GM18499 (cell line): Measurements from ENCODE around the gene DNAL4.

ENCODE experiments used
- ATAC-seq: cut with Tn5 transposase; IDR thresholded peaks from one replicate; pipeline ENCODE4 v1.9.1; 2021; ENCODE audit warnings: moderate number of reproducible peaks; ENCODE audit not compliant: insufficient read depth, unreplicated experiment

DNAL4 gene

GRCh38 chr22:38744981-38745380 is 49.0 kb downstream of the DNAL4 start:
- no peak for ATAC-seq

- ATAC-seq: no peak
Measured at GRCh38 chr22:38742176-38742942, 51.6 kb downstream of the DNAL4 start.

DNA sequence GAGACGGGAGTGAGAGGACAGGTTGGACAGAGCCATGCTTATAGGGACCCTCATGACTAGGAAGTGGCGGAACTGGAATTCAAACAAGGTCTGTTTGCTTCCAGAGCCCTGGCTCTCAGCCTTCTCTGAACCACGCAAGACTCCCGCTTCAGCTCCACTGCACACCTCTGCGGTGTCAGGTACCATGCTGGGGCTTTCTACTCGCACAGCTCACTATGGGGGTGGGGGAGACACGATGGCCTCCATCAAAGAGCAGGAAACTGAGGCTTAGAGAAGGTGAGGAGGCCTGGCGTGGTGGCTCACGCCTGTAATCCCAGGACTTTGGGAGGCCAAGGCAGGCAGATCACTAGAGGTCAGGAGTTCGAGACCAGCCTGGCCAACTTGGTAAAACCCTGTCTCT is 52.4 kb downstream of the DNAL4 start:
- ATAC-seq: no peak

- no peak for ATAC-seq
Measured at GRCh38 chr22:38741166-38741565, 52.8 kb downstream of the DNAL4 start.

- no peak for ATAC-seq
Measured at GRCh38 chr22:38740754-38741153, 53.2 kb downstream of the DNAL4 start.

GRCh38 chr22:38740116-38740723 is 53.7 kb downstream of the DNAL4 start:
- no peak for ATAC-seq

- no peak for ATAC-seq
Measured at GRCh38 chr22:38739300-38740055, 54.5 kb downstream of the DNAL4 start.

DNA sequence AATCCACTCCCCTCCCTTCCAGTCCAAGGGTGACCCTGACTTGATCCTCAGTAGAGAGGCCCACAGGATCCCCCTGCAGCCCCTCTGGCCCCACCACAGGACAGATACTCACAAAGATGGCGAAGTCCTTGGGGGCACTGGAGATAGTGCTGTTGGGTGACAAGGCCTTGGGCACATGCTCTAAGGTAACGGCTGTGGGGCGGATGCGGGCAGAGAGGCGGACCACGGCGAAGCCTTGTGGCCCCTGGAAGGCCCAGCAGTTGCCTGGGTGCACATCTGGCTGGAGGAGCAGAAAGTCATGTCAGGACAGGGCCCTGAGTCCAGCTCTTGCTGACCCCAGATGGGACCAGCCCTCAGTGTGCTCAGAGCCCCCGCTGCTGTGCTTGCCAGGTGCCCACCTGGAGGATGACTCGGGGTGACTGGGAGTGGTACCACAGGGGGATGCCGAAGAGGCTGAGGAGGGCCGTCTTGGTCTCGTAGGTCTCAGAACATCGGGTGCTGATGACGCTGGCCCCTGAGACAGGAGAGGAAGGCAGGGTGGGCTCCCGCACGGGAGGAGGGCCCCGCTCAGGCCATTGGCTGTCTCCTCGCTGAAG is 55.4 kb downstream of the DNAL4 start:
- ATAC-seq: no peak

DNA sequence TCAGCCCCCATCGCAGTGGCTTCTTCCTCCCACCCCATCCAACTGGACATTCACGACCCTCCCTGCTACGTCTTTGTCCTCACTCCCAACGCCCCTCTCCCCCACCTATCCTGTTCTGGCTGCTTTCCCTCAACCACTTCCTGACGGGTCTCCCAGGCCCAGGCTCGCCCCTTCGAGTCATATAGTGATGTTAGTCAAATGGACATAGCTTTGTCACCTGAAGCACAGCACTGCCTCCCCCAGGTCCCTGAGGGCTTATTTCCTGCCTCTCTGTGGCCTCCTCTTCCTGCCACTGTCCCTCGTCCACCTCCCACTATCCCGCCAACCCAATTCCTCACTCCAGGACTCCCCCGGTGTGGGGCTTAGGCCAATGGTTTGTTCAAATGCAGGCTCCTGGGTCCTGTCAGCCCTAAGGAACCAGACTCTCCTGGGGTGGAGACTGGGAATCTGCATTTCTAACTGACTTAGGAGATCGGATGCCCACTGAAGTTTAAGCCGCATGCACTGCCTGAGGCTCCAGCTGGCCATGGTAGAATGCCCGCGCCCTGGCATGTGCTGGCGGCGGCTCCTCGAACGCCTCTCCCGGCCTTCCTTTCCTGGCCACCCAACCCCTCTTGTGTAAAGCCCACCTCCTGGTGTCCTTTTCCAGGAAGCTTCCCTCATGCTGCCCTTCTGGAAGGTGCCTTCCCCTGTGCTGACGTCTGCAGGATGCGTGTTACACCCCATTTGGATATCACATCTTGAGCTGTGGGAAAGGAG is 56.5 kb downstream of the DNAL4 start:
- no peak for ATAC-seq

DNA sequence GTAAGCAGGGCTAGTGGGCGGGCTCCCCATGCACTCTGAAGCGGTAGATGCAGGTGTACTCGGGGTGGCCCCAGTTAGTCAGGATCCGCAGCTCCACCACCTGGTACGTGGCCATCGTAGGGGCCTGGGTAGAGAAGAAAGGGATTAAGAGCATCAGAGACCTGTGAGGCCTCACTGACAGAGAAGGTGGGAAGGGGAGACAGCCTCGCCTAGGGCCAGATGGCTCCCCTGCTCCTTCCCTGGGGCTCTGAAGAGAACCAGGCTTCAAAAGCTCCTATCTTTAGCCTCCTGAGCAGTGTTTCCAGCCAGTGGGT is 57.7 kb downstream of the DNAL4 start:
- ATAC-seq: no peak

- ATAC-seq: no peak
Measured at GRCh38 chr22:38735465-38736256, 58.3 kb downstream of the DNAL4 start.

GRCh38 chr22:38735126-38735464 is 58.8 kb downstream of the DNAL4 start:
- ATAC-seq: no peak

GRCh38 chr22:38734421-38735100 is 59.4 kb downstream of the DNAL4 start:
- ATAC-seq: no peak

DNA sequence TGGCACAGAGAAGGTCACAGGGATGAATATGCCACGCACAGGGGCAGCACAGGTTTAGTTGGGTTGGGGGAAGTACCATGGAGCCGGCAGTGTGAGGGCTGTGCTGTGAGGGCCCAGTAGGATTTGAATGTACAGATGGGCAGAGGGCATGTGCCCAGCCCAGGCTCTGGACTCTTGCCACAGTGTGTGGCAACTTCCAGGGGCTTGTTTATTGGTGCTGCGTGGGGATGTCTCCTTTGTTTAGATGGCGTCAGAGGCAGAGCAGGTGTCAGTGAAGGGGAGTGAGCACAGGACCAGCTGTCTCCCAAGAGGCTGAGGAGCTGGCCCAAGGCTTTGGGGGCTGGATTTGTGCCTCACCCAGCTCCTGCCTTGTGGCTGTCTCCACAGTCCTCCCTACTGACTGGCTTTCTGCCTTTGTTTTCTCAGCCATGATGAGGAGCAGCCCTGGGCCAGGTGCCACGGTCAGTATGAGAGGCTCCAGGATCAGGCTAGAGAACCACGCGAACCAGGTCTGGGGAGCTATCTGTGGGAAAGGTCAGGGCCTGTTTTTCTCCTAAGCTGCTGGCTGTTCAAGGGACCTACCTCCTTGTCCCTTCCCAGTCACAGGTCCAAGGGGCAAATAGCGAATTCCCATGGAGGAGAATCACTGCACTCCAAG is 60.1 kb downstream of the DNAL4 start:
- no peak for ATAC-seq

DNA sequence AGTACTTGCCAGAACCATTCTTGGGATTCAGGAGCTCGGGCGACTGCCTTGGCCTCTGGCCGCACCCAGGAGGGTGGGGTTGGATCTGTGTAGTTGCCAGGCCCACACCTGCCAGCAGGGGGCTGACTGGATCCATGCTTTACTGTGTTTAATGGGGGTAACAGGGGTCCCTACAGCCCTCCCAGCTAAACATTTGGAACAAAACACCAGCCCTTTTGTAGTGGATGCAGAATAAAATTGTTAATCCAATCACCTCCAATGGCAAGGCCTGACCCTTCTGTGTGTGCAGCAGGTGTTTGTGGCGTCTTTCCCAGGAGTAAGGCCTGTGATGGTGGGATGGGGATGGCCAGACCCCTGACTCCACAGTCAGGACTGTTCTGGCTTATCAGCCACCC is 60.6 kb downstream of the DNAL4 start:
- ATAC-seq: no peak

DNA sequence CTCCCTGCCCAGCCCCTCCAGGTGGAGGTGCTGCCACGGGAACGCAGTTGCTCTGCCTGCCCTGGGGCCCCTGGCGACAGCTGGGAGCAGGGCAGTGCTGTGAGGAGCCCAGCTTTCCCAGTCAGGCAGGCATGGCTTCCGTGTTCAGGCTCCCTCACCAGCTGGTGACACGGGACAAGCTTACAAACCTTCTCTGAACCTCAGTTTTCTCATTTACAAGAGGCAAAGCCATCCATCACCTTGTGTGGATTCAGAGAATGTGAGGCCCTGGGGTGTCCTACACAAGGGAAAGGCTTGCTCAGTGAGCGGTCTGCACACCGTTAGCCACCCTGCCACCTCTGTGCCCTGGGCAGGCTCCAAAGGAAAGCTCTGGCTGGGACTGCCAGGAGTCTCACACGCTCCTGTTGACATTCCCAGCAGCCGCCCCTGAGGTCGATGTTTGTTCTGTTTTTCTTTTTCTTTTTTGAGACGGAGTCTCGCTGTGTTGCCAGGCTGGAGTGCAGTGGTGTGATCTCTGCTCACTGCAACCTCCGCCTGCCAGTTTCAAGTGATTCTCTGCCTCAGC is 61.6 kb downstream of the DNAL4 start:
- ATAC-seq: no peak

DNA sequence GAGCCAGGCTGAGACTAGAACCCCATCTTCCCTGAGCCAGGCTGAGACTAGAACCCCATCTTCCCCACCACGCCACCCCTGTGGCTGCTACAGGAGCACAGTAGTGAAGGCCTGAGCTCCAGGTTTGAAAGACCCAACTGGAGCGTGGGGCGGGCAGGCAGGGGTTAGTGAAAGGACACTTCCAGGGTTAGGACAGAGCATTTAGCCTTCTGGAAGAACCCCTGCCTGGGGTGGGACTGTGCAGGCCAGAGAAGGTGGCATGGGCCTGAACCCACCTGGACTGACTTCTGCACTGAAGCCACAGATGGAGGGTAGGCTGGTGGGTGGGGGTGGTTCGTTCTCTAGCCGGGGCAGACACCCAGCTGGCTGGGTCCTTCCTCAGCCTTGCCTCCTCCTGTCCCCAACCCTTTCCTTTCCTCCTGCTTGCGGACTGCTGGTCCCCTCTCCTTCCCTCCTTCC is 62.2 kb downstream of the DNAL4 start:
- no peak for ATAC-seq

GRCh38 chr22:38730411-38730871 is 63.5 kb downstream of the DNAL4 start:
- ATAC-seq: no peak
